Adrenal gland (tissue), 5 donors: Measurements from ENCODE around the gene FAM217B.

Experiments
- POLR2A ChIP-seq, 2 donors: fragments of 450-650 bp; IDR thresholded peaks; one replicate each; pipeline ENCODE4 v1.6.1; 2017; ENCODE audit warnings: antibody characterized with exemption in 2 of 2, mild to moderate bottlenecking in 2 of 2, moderate library complexity in 1 of 2
- TF ChIP-seq, protein P1 (sequence below), 6 experiments: fragments of 450-650 bp in 4 of 6; fragments of 200-600 bp in 2 of 6; sonication (generic) in 1 of 6; IDR thresholded peaks; 1 replicate in 5 of 6; 2 replicates in 1 of 6; pipeline versions ENCODE4 v1.5.1 to v1.8.0; 2016 to 2021; ENCODE audit warnings: antibody characterized with exemption in 6 of 6, mild to moderate bottlenecking in 2 of 6, moderate library complexity in 1 of 6
- donor health status: DM: no; HTN: no; CAD: no.

DNA sequence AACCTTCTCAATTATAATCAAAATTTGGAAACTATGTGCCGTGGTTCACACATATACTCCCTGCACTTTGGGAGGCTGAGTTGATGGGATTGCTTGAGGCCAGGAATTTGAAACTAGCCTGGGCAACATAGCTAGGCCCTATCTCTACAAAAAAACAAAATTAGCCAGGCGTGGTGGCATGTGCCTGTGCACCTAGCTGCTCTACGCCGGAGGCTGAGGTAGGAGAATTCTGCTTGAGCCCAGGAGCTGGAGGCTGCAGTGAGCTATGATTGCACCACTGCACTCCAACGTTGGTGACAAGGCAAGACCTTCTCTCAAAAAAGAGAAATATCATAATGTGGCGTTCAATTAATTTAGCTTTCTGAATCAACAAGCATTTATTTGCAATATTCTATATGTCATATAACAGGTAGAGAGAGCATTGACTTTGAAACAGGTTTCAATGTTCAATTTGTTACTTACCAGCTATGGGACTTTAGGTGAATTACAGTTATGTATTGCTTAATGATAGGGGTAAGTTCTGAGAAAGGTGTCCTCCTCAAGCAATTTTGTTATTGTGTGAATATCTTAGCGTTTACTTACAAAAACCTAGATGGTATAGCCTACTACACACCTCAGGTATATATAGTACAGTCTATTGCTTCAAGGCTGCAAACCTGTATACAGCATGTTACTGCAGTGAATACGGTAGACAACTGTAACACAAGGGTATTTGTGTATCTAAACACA lies 4.6 kb upstream of the FAM217B start:
- TF ChIP-seq, protein P1, sequence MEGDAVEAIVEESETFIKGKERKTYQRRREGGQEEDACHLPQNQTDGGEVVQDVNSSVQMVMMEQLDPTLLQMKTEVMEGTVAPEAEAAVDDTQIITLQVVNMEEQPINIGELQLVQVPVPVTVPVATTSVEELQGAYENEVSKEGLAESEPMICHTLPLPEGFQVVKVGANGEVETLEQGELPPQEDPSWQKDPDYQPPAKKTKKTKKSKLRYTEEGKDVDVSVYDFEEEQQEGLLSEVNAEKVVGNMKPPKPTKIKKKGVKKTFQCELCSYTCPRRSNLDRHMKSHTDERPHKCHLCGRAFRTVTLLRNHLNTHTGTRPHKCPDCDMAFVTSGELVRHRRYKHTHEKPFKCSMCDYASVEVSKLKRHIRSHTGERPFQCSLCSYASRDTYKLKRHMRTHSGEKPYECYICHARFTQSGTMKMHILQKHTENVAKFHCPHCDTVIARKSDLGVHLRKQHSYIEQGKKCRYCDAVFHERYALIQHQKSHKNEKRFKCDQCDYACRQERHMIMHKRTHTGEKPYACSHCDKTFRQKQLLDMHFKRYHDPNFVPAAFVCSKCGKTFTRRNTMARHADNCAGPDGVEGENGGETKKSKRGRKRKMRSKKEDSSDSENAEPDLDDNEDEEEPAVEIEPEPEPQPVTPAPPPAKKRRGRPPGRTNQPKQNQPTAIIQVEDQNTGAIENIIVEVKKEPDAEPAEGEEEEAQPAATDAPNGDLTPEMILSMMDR (IDR thresholded peaks at IDR 0.05), result no peak
- no peak for TF ChIP-seq POLR2A (IDR thresholded peaks at IDR 0.05)
